ENCODE measurements around the gene AANAT.

AANAT gene

DNA sequence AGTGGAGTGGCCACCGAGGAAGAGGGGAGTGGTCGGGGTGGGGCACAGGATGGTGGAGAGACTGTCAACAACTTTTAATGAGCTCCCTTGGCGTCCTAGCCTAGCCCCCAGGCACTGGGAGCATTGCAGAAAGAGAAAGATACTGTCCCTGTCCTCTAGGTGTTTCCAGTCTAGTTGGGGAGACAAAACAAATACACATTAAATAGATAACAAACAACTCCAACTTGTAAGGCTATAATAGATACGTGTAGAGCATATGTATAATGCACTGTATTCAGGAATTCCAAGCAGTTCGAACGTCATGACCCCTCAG, 14.0 kb upstream of the AANAT start:
- TF ChIP-seq, protein P1, sequence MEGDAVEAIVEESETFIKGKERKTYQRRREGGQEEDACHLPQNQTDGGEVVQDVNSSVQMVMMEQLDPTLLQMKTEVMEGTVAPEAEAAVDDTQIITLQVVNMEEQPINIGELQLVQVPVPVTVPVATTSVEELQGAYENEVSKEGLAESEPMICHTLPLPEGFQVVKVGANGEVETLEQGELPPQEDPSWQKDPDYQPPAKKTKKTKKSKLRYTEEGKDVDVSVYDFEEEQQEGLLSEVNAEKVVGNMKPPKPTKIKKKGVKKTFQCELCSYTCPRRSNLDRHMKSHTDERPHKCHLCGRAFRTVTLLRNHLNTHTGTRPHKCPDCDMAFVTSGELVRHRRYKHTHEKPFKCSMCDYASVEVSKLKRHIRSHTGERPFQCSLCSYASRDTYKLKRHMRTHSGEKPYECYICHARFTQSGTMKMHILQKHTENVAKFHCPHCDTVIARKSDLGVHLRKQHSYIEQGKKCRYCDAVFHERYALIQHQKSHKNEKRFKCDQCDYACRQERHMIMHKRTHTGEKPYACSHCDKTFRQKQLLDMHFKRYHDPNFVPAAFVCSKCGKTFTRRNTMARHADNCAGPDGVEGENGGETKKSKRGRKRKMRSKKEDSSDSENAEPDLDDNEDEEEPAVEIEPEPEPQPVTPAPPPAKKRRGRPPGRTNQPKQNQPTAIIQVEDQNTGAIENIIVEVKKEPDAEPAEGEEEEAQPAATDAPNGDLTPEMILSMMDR (IDR thresholded peaks at IDR 0.05; ENCODE audit: control insufficient read depth, extremely low read depth, insufficient read depth) = no peak
- no peak for DNase-seq (ENCODE audit: low read depth)
- H3K4me3 ChIP-seq (ENCODE audit: low read depth, low read length) = no peak overlapping the region; the same call in 1 of the 2 replicates

DNA sequence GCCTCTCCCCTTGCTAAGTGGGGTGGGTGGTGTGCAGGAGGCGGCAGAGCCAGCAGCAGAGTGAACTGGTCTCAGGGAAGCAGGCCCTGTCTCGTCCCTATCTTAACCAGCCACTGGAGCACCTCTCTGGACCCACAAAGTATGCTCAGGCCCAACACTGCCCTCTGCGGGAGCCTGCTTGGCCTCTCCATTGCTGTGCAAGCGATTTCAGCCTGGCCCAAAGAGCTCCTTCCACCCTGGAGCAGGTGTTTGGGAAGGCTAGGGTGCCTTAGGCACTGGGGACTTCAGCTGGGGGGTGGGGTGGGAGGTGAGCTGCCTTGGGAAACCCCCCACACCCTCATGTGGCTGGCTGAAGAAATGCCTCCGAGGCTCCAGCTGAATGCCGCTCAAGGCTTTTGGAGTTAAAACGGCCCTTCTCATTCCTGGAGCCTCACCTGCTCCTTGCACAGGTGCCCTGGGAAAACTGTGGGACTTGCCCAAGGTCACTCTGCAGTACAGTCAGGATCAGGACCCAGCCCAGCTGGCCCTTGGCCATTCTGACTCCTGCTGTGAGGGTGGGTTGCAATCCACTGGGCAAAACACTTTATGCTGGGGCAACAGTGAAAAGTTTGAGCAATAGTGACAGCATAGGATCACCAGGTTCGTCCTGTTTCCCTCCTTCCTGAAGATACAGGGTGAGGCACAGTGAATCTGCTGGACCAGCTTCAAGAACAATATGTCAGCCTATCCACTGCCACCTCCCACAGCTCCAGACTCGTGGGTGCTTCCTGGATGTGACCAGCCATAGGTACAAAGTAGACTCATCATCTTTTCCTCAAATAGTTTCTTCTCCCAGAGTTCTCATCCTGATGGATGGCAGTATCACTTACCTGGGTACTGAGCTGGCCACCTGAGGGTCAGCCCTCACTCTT, 8.6 kb upstream of the AANAT start:
- H3K4me3 ChIP-seq (ENCODE audit: low read depth, low read length) = no peak overlapping the region
- no peak for DNase-seq (ENCODE audit: low read depth)
- TF ChIP-seq, protein P1 (IDR thresholded peaks at IDR 0.05; ENCODE audit: control insufficient read depth, extremely low read depth, insufficient read depth) = peak; percentile 58

DNA sequence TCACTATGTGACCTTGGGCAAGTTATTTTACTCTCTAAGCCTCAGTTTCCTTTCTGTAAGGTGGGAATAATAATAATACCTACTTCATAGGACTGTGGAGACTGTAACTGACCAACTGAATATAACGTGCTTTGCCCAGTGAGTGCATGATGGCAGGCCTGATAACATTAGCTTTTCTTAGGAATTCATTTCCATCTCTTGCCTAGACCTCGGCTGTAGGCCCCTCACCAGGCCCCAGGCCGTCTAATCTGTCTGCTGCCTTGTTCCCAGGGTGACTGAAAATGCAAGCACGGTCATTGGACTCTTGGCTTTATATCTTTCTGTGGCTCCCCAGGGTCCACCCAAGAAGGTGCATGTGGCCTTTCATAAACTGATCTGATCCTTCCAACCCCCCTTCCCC, 7.7 kb upstream of the AANAT start:
- TF ChIP-seq, protein P1 (IDR thresholded peaks at IDR 0.05; ENCODE audit: control insufficient read depth, extremely low read depth, insufficient read depth) = no peak
- no peak for DNase-seq (ENCODE audit: low read depth)
- no peak overlapping the region for H3K4me3 ChIP-seq (ENCODE audit: low read depth, low read length)

DNA sequence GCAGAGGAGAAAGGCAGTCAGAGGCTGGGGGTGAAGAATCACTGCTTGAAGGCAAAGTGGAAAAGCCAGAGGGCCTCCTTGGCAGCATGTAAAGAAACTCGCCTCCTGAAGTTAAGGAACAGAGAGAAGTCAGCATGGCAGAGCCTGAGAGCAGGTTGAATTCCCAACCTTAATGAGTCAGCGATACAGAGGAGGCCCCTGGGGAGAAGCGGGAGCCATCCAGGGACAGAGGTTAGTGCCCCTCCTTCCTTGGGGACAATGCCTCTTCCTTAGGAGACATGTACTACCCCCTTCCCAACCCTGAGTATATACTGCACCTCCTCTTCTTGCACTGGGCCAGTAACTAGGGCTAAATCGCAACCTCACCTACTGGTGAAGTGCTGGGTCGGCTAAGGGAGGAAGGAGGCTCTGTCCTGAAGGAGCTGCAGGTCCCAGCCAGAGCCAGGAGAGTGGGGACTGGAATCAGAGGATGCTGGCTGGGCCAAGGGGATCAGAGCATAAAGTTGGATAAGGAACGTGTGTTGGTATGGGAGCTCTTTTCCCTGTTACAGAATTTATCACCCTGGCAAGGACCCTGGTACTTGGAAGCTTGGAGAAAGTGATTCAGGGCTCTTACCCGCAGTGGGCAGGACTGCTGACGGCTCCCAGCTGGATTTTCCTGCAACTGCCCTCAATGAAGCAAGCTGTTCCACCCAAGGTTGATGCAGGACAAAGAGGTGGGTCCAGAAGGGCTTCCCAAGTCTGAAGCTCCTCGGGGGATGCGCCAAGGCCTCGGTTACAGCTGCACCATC, 5.4 kb upstream of the AANAT start:
- no peak overlapping the region for H3K4me3 ChIP-seq (ENCODE audit: low read depth, low read length)
- TF ChIP-seq, protein P1 (IDR thresholded peaks at IDR 0.05; ENCODE audit: control insufficient read depth, extremely low read depth, insufficient read depth) = no peak
- DNase-seq (ENCODE audit: low read depth) = no peak

DNA sequence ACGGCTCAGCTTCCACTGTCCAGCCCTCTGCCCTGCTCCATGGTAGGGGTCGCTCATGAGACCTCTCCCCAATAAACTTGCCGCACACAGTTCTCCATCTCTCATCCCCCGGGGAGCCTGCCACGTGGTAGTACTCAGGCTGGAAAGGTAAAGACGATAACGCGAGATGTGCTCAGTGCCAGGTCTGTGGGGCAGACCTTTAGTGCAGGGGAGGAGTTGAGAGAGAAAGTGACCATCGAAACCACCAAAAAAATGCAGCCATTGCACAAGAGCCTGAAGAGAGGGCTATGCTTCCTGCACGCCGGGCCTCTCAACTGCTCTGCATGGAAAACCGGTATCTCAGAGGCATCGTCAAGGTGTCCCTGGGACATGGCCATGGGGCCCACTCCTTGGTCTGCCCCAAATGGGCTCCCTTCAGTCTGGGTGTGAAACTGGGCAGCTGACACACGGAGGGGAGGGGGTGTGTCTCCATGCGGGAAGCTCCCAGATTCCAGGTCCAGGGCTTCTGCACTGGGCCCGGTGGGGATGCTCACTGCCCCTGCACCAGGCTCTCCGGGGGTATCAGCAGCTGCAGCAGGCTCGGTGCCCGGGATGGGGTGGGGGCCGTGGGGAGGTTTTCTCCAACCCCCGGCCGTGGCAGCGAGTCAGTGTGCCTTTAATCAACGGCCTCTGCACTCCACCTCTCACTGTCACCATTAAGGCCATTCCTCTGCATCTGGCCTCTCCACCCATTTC, 4.7 kb upstream of the AANAT start:
- no peak overlapping the region for H3K4me3 ChIP-seq (ENCODE audit: low read depth, low read length)
- no peak for DNase-seq (ENCODE audit: low read depth)
- TF ChIP-seq, protein P1 (IDR thresholded peaks at IDR 0.05; ENCODE audit: control insufficient read depth, extremely low read depth, insufficient read depth) = no peak

DNA sequence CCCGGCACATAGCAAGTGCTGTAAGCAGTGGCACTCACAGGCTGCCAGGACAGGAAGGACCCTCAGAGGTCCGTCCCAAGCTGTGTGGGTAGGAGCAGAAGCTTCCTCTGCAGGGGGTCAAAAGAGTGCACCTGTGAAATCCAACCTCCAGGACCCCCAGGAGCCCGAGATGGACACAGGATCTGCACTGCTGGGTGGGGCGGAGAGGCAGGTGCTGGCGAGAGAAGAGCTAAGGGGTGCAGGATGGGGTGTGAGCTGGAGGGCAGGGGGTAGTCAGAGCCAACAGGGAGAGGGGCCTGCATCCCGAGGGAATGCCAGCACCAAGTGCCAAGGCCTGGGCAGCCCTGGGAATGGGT, 650 bp upstream of the AANAT start:
- DNase-seq (ENCODE audit: low read depth) = no peak
- TF ChIP-seq, protein P1 (IDR thresholded peaks at IDR 0.05; ENCODE audit: control insufficient read depth, extremely low read depth, insufficient read depth) = no peak
- no peak overlapping the region for H3K4me3 ChIP-seq (ENCODE audit: low read depth, low read length)

Measured in LNCaP clone FGC (cell line).